Breast epithelium (tissue), 3 donors: ENCODE data around the gene MAP2K3.

Experiments used
- POLR2A ChIP-seq: fragments of 450-650 bp; IDR thresholded peaks from one replicate; pipeline ENCODE4 v1.6.1; 2016; ENCODE audit warnings: antibody characterized with exemption, mild to moderate bottlenecking, moderate library complexity
- POLR2AphosphoS5 ChIP-seq, 3 donors: sonication (generic); formaldehyde crosslinking; IDR thresholded peaks; one replicate each; pipeline ENCODE4 v1.6.1; 2017; ENCODE audit warnings: antibody characterized with exemption in 3 of 3
- TF ChIP-seq, protein P1 (sequence below), 3 donors: fragments of 450-650 bp; IDR thresholded peaks; one replicate each; pipeline ENCODE4 v1.5.1; 2016 to 2017; ENCODE audit warnings: antibody characterized with exemption in 3 of 3, mild to moderate bottlenecking in 3 of 3, moderate library complexity in 3 of 3

GRCh38 chr17:21252796-21253645, 31.5 kb upstream of the MAP2K3 start, which contains the start of gene NATD1:
- TF ChIP-seq, protein P1, sequence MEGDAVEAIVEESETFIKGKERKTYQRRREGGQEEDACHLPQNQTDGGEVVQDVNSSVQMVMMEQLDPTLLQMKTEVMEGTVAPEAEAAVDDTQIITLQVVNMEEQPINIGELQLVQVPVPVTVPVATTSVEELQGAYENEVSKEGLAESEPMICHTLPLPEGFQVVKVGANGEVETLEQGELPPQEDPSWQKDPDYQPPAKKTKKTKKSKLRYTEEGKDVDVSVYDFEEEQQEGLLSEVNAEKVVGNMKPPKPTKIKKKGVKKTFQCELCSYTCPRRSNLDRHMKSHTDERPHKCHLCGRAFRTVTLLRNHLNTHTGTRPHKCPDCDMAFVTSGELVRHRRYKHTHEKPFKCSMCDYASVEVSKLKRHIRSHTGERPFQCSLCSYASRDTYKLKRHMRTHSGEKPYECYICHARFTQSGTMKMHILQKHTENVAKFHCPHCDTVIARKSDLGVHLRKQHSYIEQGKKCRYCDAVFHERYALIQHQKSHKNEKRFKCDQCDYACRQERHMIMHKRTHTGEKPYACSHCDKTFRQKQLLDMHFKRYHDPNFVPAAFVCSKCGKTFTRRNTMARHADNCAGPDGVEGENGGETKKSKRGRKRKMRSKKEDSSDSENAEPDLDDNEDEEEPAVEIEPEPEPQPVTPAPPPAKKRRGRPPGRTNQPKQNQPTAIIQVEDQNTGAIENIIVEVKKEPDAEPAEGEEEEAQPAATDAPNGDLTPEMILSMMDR (IDR thresholded peaks at IDR 0.05) = no peak
- TF ChIP-seq POLR2AphosphoS5 (IDR thresholded peaks at IDR 0.05) = no peak
- no peak for TF ChIP-seq POLR2A
